H1 (cell line): Measurements from ENCODE around the gene RILPL1. TPM values are rescaled to one million over a fixed set of nuclear protein-coding genes. Genes with fewer than 3 reads are reported as not detected.

Source experiments
- CTCF ChIP-seq, 3 experiments: IDR thresholded peaks; 1 replicate in 2 of 3; 2 replicates in 1 of 3; pipeline versions ENCODE4 v1.5.1 to v1.6.1; 2011; ENCODE audit warnings: low read length in 3 of 3, mild to moderate bottlenecking in 3 of 3, inconsistent platforms in 2 of 3, low read depth in 1 of 3, moderate library complexity in 1 of 3; ENCODE audit not compliant: insufficient read depth in 1 of 3; ENCODE audit errors: control extremely low read depth in 1 of 3
- EGR1 ChIP-seq: IDR thresholded peaks from 2 replicates; pipeline ENCODE4 v1.6.1; 2011; ENCODE audit warnings: low read depth, low read length, borderline replicate concordance
- HDAC6 ChIP-seq: IDR thresholded peaks from one replicate; pipeline ENCODE4 v1.7.1; 2012; ENCODE audit warnings: low read depth, mild to moderate bottlenecking, inconsistent platforms, low read length, moderate library complexity
- KDM4A ChIP-seq: IDR thresholded peaks from one replicate; pipeline ENCODE4 v1.7.1; 2012; ENCODE audit warnings: low read depth, mild to moderate bottlenecking, moderate library complexity, low read length, inconsistent platforms; ENCODE audit not compliant: severe bottlenecking
- NANOG ChIP-seq: IDR thresholded peaks from 2 replicates; pipeline ENCODE4 v1.6.1; 2011; ENCODE audit warnings: low read length, low read depth, mild to moderate bottlenecking, inconsistent platforms; ENCODE audit not compliant: insufficient read depth, poor library complexity, severe bottlenecking
- PHF8 ChIP-seq: fragments of 200-600 bp; sonication (generic); conservative IDR thresholded peaks from 2 replicates; pipeline ENCODE4 v1.7.1; 2012; ENCODE audit warnings: low read depth, mild to moderate bottlenecking, inconsistent platforms, low read length, moderate library complexity
- SAP30 ChIP-seq: fragments of 300-600 bp; sonication (generic); IDR thresholded peaks from 2 replicates; pipeline ENCODE4 v1.7.1; 2012; ENCODE audit warnings: low read length, moderate library complexity, mild to moderate bottlenecking, inconsistent platforms; ENCODE audit not compliant: insufficient read depth, insufficient replicate concordance
- SP1 ChIP-seq: IDR thresholded peaks from 2 replicates; pipeline ENCODE4 v1.6.1; 2011; ENCODE audit warnings: low read depth, low read length
- TBP ChIP-seq: IDR thresholded peaks from 2 replicates; pipeline ENCODE4 v1.6.1; 2011; ENCODE audit warnings: low read depth, low read length, improper control_type of control experiment
- TEAD4 ChIP-seq: IDR thresholded peaks from 2 replicates; pipeline ENCODE4 v1.6.1; 2012; ENCODE audit warnings: low read depth, low read length, inconsistent platforms, mixed read lengths
- polyA plus RNA-seq, 7 experiments: library from polyadenylated mRNA; depleted of rRNA in 3 of 7; stranded (reverse) in 5 of 7; unstranded in 2 of 7; fragments of >200 nt in 5 of 7; fragments of 200-250 nt in 2 of 7; gene quantifications; 1 replicate in 5 of 7; 2 replicates in 1 of 7; 4 replicates in 1 of 7; pipeline versions ENCODE4 v1.2.1 to v1.2.3, GENCODE V29; 2011 to 2013; ENCODE audit warnings: missing spikeins in 2 of 7, mixed read lengths in 2 of 7
- total RNA-seq: library from RNA; stranded (reverse); fragmentation: NEBNext Ultra II Directional; extraction: Animal tissue kit (Norgen Biotek cat#: 25700); gene quantifications from 2 replicates; pipeline ENCODE4 v1.2.1, GENCODE V29; 2021

Gene RILPL1
- total and polyA plus RNA-seq, 2 of the 8 experiments (the other 6 are each of a cell fraction or from before 2014, with no cell fraction given) = 6.7 to 9.4 TPM

- TF ChIP-seq NANOG = peak; percentile 49
- TF ChIP-seq EGR1 = 0 out of 2 replicates have a peak, but pooled peaks have one; percentile 6
- no peak for TF ChIP-seq HDAC6
- no peak for TF ChIP-seq SP1
- peak in 2 of 3 experiments; percentile 10 to 19; a peak in 2 of 4 replicates for TF ChIP-seq CTCF (IDR thresholded peaks at IDR 0.05; ENCODE audit: control extremely low read depth in 1 of 3, insufficient read depth in 1 of 3, low read depth in 1 of 3, low read length in 3 of 3)
- peak; percentile 28 for TF ChIP-seq KDM4A
- TF ChIP-seq TEAD4 = no peak
- no peak for TF ChIP-seq TBP
- peak; percentile 34; the same call in 1 of the 2 replicates for TF ChIP-seq PHF8
- no peak for TF ChIP-seq SAP30
Measured at GRCh38 chr12:123533672-123534643, at the start of gene RILPL1 (continued).
